Spleen (tissue), 11 donors: ENCODE measurements around the gene MACROH2A1. TPM values are rescaled to one million over a fixed set of nuclear protein-coding genes. Genes with fewer than 3 reads are reported as not detected.

ENCODE experiments used
- DNase-seq: peaks from one replicate; pipeline ENCODE4 v3.0.0-alpha.2; 2020
- H3K27ac ChIP-seq, 8 donors: fragments of 200-600 bp; sonication (generic) in 7 of 8; 1 replicate in 4 of 8; 2 replicates in 4 of 8; pipeline versions ENCODE4 v1.5.0 to v1.8.0; 2016 to 2021; ENCODE audit warnings: inconsistent platforms in 4 of 8, mild to moderate bottlenecking in 4 of 8, moderate library complexity in 1 of 8
- H3K27me3 ChIP-seq, 7 donors: fragments of 200-600 bp; sonication (generic) in 6 of 7; replicated peaks in 1 of 7; 1 replicate in 4 of 7; 2 replicates in 3 of 7; pipeline versions ENCODE4 v1.5.0 to v1.8.0; 2016 to 2021; ENCODE audit warnings: inconsistent platforms in 3 of 7, mild to moderate bottlenecking in 1 of 7
- H3K36me3 ChIP-seq, 6 donors: fragments of 200-600 bp; sonication (generic) in 5 of 6; 1 replicate in 4 of 6; 2 replicates in 2 of 6; pipeline versions ENCODE4 v1.5.0 to v1.8.0; 2016 to 2021; ENCODE audit warnings: inconsistent platforms in 2 of 6
- H3K4me1 ChIP-seq, 6 donors: fragments of 200-600 bp; sonication (generic) in 5 of 6; 1 replicate in 3 of 6; 2 replicates in 3 of 6; pipeline versions ENCODE4 v1.5.0 to v1.8.0; 2016 to 2021; ENCODE audit warnings: inconsistent platforms in 3 of 6
- H3K4me3 ChIP-seq, 8 donors: fragments of 200-600 bp; sonication (generic) in 7 of 8; 1 replicate in 4 of 8; 2 replicates in 4 of 8; pipeline versions ENCODE4 v1.5.0 to v1.8.0; 2016 to 2021; ENCODE audit warnings: inconsistent platforms in 4 of 8, mild to moderate bottlenecking in 4 of 8, moderate library complexity in 2 of 8
- H3K9me3 ChIP-seq, 8 donors: fragments of 200-600 bp; sonication (generic) in 7 of 8; 1 replicate in 4 of 8; 2 replicates in 4 of 8; pipeline versions ENCODE4 v1.5.0 to v1.8.0; 2016 to 2021; ENCODE audit warnings: inconsistent platforms in 4 of 8
- POLR2A ChIP-seq, 3 donors: fragments of 450-650 bp; IDR thresholded peaks; one replicate each; pipeline ENCODE4 v1.5.1; 2017; ENCODE audit warnings: antibody characterized with exemption in 3 of 3, mild to moderate bottlenecking in 1 of 3
- POLR2AphosphoS5 ChIP-seq, 3 donors: sonication (generic); formaldehyde crosslinking; IDR thresholded peaks; one replicate each; pipeline ENCODE4 v1.5.1; 2017; ENCODE audit warnings: antibody characterized with exemption in 3 of 3
- WGBS, 5 donors: extraction: QIAGEN DNeasy Blood & Tissue Kit in 3 of 5; methylation state at CpG; one replicate each; pipeline versions ENCODE4 v1.1.5 to v1.1.7; 2013 to 2018; 5-methylcytosine and 5-hydroxymethylcytosine counted together
- intact Hi-C: fragments of 100-400 bp; cut with DNase I; formaldehyde crosslinking; loops from one replicate; pipeline ENCODE4 v1.15.0; 2023; ENCODE audit warnings: low total_unique reads
- polyA plus RNA-seq, 3 donors: library from polyadenylated mRNA; stranded (reverse); fragments of 200-250 nt; gene quantifications; one replicate each; pipeline ENCODE4 v1.2.1, GENCODE V29; 2013
- total RNA-seq, 7 donors: library from RNA; depleted of rRNA in 3 of 7; stranded (reverse); fragments of >200 nt in 3 of 7; fragmentation: NEBNext Ultra II Directional in 4 of 7; extraction: Animal tissue kit (Norgen Biotek cat#: 25700) in 4 of 7; gene quantifications; one replicate each; pipeline versions ENCODE4 v1.1.0 to v1.2.1, GENCODE V29; 2016 to 2021
- TF ChIP-seq, protein P1 (sequence below), 11 experiments: fragments of 200-600 bp in 7 of 11; fragments of 450-650 bp in 4 of 11; sonication (generic) in 4 of 11; IDR thresholded peaks in 8 of 11; conservative IDR thresholded peaks in 3 of 11; 1 replicate in 7 of 11; 2 replicates in 4 of 11; pipeline versions ENCODE4 v1.4.0 to v1.8.0; 2016 to 2021; ENCODE audit warnings: antibody characterized with exemption in 11 of 11, inconsistent platforms in 4 of 11, mild to moderate bottlenecking in 1 of 11
- donor health status: healthy with polysubstance abuse.
- donor health status: DM: no; HTN: no; CAD: no; lungs with moderate emphysema.
- donor health status: DM: no; HTN: no; CAD: no.
- donor health status: Bipolar disorder and iron deficiency.
- donor health status: healthy.
- donor health status: DM: no; HTN: no; CAD: no.
- donor health status: DM: yes; HTN: yes; CAD: no.

The MACROH2A1 gene
- total and polyA plus RNA-seq, 10 donors: 88.1 to 288 (median 175) TPM

DNA sequence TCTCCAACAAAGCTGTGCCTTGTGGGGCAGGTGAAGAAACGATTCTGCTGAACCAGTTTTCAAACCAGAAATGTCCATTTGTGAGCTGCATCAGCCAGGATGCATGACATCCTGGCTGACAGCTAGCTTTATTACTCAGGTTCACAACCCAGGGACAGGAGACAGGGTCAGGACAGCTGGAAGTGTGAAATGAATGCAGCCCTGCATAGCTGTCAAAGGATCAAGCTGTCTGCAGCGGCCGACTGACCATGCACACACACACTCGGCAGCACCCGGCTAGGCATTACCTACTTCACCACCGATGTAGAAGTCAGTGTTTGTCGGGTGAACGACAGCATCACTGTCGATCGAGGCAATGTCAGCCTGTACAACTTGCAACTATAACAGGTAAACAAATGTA, 48.5 kb downstream of the MACROH2A1 start:
- TF ChIP-seq, protein P1, sequence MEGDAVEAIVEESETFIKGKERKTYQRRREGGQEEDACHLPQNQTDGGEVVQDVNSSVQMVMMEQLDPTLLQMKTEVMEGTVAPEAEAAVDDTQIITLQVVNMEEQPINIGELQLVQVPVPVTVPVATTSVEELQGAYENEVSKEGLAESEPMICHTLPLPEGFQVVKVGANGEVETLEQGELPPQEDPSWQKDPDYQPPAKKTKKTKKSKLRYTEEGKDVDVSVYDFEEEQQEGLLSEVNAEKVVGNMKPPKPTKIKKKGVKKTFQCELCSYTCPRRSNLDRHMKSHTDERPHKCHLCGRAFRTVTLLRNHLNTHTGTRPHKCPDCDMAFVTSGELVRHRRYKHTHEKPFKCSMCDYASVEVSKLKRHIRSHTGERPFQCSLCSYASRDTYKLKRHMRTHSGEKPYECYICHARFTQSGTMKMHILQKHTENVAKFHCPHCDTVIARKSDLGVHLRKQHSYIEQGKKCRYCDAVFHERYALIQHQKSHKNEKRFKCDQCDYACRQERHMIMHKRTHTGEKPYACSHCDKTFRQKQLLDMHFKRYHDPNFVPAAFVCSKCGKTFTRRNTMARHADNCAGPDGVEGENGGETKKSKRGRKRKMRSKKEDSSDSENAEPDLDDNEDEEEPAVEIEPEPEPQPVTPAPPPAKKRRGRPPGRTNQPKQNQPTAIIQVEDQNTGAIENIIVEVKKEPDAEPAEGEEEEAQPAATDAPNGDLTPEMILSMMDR (IDR thresholded peaks at IDR 0.05 in 8 of 11, conservative IDR thresholded peaks at IDR 0.05 in 3 of 11): no peak
- TF ChIP-seq POLR2AphosphoS5 (IDR thresholded peaks at IDR 0.05) (no peak), POLR2A (IDR thresholded peaks at IDR 0.05) (no peak)
- Histone ChIP-seq H3K4me1 (peaks cover 4 to 53% (median 5%) of the 10 kb centered on the region in 6 donors), H3K9me3 (no peaks in the 10 kb centered on the region), H3K27ac (no peak overlapping the region), H3K36me3 (peaks cover 0 to 97% (median 35%) of the 10 kb centered on the region in 6 donors), H3K4me3 (no peak overlapping the region), H3K27me3 (no peaks in the 10 kb centered on the region)
- 93 to 99% (median 95%) methylated on average over 10 of the region's 10 CpGs for WGBS, 5 donors
- intact Hi-C loops: no loop called here
- DNase-seq: no peak

DNA sequence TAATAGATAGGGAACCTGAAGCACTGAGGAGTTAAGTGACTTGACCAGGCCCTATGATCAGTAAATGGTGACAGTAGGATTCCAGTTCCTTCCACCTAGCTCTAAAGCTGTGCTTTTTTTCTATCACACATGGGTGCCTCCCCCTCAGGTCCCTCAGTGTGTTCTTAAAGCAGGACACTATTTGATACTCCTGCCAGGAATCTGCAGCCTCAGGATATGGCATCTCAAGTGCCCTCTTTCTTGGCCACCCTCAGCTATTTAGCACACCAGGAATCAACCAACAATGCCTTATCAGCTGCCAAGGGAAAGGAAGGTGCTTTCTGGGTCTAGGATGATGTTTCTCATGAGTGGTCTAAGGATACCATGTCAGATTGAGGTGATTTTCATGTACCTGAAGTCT, 49.1 kb downstream of the MACROH2A1 start:
- peak overlapping the region in 3 of 8 donors; percentile 14 to 48 (median 45) for H3K27ac ChIP-seq
- H3K4me1 ChIP-seq: peaks cover 0 to 47% (median 4%) of the 10 kb centered on the region in 6 donors
- no peak for TF ChIP-seq POLR2A (IDR thresholded peaks at IDR 0.05)
- TF ChIP-seq, protein P1 (IDR thresholded peaks at IDR 0.05 in 8 of 11, conservative IDR thresholded peaks at IDR 0.05 in 3 of 11): no peak
- no peak for TF ChIP-seq POLR2AphosphoS5 (IDR thresholded peaks at IDR 0.05)
- H3K27me3 ChIP-seq: no peaks in the 10 kb centered on the region
- H3K9me3 ChIP-seq: no peaks in the 10 kb centered on the region
- peaks cover 0 to 97% (median 39%) of the 10 kb centered on the region in 6 donors for H3K36me3 ChIP-seq
- no peak for DNase-seq
- intact Hi-C loops: no loop called here
- H3K4me3 ChIP-seq: no peak overlapping the region

DNA sequence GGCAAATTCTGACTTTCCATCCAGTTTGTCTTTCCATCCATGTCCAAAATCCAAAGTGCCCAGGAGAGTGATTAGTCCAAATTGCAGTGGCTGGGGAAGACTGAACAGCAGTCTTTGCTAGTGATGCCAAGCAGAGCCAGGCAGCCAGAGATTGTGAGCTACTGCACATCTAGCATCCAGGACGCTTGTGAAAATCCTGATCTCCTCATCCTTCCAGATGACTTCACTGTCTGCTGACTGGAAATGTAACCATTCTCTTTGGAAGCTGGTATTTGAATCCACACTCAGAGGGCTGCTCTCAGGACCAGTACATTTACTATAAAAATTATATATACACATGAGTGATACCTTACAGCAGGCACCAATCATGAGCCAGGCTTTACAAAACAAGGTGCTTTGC, 49.6 kb downstream of the MACROH2A1 start:
- WGBS, 5 donors: 86 to 95% (median 88%) methylated on average over 1 of the region's 1 CpG
- intact Hi-C loops: no loop called here
- Histone ChIP-seq H3K27ac (peak overlapping the region in 4 of 8 donors; percentile 3 to 55 (median 46)), H3K36me3 (peaks cover 0 to 97% (median 42%) of the 10 kb centered on the region in 6 donors), H3K9me3 (no peaks in the 10 kb centered on the region), H3K4me1 (peaks cover 0 to 42% (median 4%) of the 10 kb centered on the region in 6 donors), H3K27me3 (no peaks in the 10 kb centered on the region), H3K4me3 (no peak overlapping the region)
- no peak for DNase-seq
- TF ChIP-seq POLR2A (IDR thresholded peaks at IDR 0.05): no peak
- no peak for TF ChIP-seq POLR2AphosphoS5 (IDR thresholded peaks at IDR 0.05)
- TF ChIP-seq, protein P1 (IDR thresholded peaks at IDR 0.05 in 8 of 11, conservative IDR thresholded peaks at IDR 0.05 in 3 of 11): no peak

DNA sequence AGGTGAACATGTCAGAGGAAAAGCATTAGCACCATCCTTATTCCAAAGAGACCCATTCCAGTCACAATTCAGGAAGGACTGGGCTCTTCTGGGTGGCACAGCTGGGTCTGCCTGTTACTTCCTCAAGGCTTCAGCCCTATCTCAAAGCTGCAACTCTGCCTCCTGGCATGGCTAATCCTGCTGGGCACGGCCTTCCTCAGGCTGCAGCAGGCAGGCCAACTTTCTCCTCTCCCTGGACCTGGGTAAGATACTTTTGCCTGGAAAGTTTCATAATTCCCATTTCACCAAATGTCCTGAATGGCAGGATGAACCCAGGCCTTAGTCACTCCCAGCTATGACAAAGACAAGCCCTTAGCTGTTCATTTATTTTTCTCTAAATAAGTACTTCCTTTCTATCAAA, 50.1 kb downstream of the MACROH2A1 start:
- 53 to 74% (median 67%) methylated on average over 1 of the region's 1 CpG for WGBS, 5 donors
- TF ChIP-seq, protein P1 (IDR thresholded peaks at IDR 0.05 in 8 of 11, conservative IDR thresholded peaks at IDR 0.05 in 3 of 11): no peak
- TF ChIP-seq POLR2AphosphoS5 (IDR thresholded peaks at IDR 0.05) (no peak), POLR2A (IDR thresholded peaks at IDR 0.05) (no peak)
- Histone ChIP-seq H3K36me3 (peaks cover 0 to 97% (median 45%) of the 10 kb centered on the region in 6 donors), H3K4me1 (peaks cover 0 to 37% (median 4%) of the 10 kb centered on the region in 6 donors), H3K9me3 (no peaks in the 10 kb centered on the region), H3K27ac (peak overlapping the region in 7 of 8 donors; percentile 3 to 55 (median 45)), H3K4me3 (no peak overlapping the region), H3K27me3 (no peaks in the 10 kb centered on the region)
- no peak for DNase-seq
- intact Hi-C loops: no loop called here
